T-helper 2 cell treated with Interferon-gamma antibody and Interleukin-4, amounts not matched to agents 100 ng/mL and 5 ng/mL, for 36 hours (primary cell): ENCODE measurements around the gene CYP2C9. TPM values are rescaled to one million over a fixed set of nuclear protein-coding genes. Genes with fewer than 3 reads are reported as not detected.
"Not testable (repeated sequence)": the region's sequence is repeated elsewhere in the genome, so short reads cannot be mapped to it uniquely, and the experiment has no call there.

Experiments used
- intact Hi-C: fragments of 100-400 bp; cut with micrococcal nuclease; formaldehyde crosslinking; loops from one replicate; pipeline ENCODE4 v1.15.1; 2023
- total RNA-seq: library from RNA; stranded (reverse); gene quantifications from 2 replicates; pipeline ENCODE4 v1.2.3, GENCODE V29; 2022

The CYP2C9 gene
- total RNA-seq = not detected in 2 replicates

GRCh38 chr10:94938383-94938782, at the start of gene CYP2C9:
Gene CYP2C9, plus strand, starts transcription at chr10:94938658. Its CDS starts 25 bp downstream, at chr10:94938683.
- intact Hi-C loops = no loop called here

GRCh38 chr10:94889123-94889522, 49.3 kb upstream of the CYP2C9 start:
- intact Hi-C loops = no loop called here

- intact Hi-C loops = no loop called here
Measured at GRCh38 chr10:94890264-94891022, 48.0 kb upstream of the CYP2C9 start.

GRCh38 chr10:94898414-94898813, 40.0 kb upstream of the CYP2C9 start:
- intact Hi-C loops = not testable (repeated sequence)

GRCh38 chr10:94902080-94902479, 36.4 kb upstream of the CYP2C9 start:
- intact Hi-C loops = no loop called here

- intact Hi-C loops = no loop called here
Measured at GRCh38 chr10:94902570-94902969, 35.9 kb upstream of the CYP2C9 start.

- intact Hi-C loops = not testable (repeated sequence)
Measured at GRCh38 chr10:94904506-94905148, 33.8 kb upstream of the CYP2C9 start.

GRCh38 chr10:94916423-94916822, 22.0 kb upstream of the CYP2C9 start:
- intact Hi-C loops = no loop called here

- intact Hi-C loops = no loop called here
Measured at GRCh38 chr10:94936721-94937120, 1.7 kb upstream of the CYP2C9 start.

- intact Hi-C loops = not testable (repeated sequence)
Measured at GRCh38 chr10:94943432-94944103, 5.1 kb downstream of the CYP2C9 start.

- intact Hi-C loops = not testable (repeated sequence)
Measured at GRCh38 chr10:94946181-94946580, 7.7 kb downstream of the CYP2C9 start.

GRCh38 chr10:94963901-94964300, 25.4 kb downstream of the CYP2C9 start:
- intact Hi-C loops = no loop called here

- intact Hi-C loops = no loop called here
Measured at GRCh38 chr10:94983555-94983954, 45.1 kb downstream of the CYP2C9 start.

- intact Hi-C loops = no loop called here
Measured at GRCh38 chr10:94989192-94989591, 50.7 kb downstream of the CYP2C9 start.

GRCh38 chr10:94991243-94991888, 52.9 kb downstream of the CYP2C9 start:
- intact Hi-C loops = no loop called here

- intact Hi-C loops = no loop called here
Measured at GRCh38 chr10:94992811-94993210, 54.4 kb downstream of the CYP2C9 start.

GRCh38 chr10:94997741-94998174, 59.3 kb downstream of the CYP2C9 start:
- intact Hi-C loops = no loop called here

GRCh38 chr10:95026461-95026860, 88.0 kb downstream of the CYP2C9 start:
- intact Hi-C loops = no loop called here

GRCh38 chr10:95031656-95032055, 93.2 kb downstream of the CYP2C9 start:
- intact Hi-C loops = no loop called here

- intact Hi-C loops = no loop called here
Measured at GRCh38 chr10:95034401-95034800, 95.9 kb downstream of the CYP2C9 start.
